Left colon (tissue), 2 donors: ENCODE results near the gene MED13. TPM values are rescaled to one million over a fixed set of nuclear protein-coding genes. Genes with fewer than 3 reads are reported as not detected.
"Not testable (repeated sequence)": the region's sequence is repeated elsewhere in the genome, so short reads cannot be mapped to it uniquely, and the experiment has no call there.

Source experiments
- ATAC-seq: fragments of 200-7000 bp; cut with Tn5 transposase; one replicate; pipeline ENCODE4 v1.9.1; 2020; ENCODE audit warnings: mild to moderate bottlenecking, moderate library complexity
- DNase-seq, 2 donors: peaks; one replicate each; pipeline ENCODE4 v3.0.0-alpha.2; 2020
- intact Hi-C, 2 donors: fragments of 100-400 bp; cut with DNase I in 1 of 2; cut with micrococcal nuclease in 1 of 2; formaldehyde crosslinking; loops; one replicate each; pipeline versions ENCODE4 v1.11.2 to v1.14.0; 2022; cut with DNase I, micrococcal nuclease
- total RNA-seq, 2 donors: library from RNA; stranded (reverse); fragmentation: NEBNext Ultra II Directional; extraction: Animal tissue kit (Norgen Biotek cat#: 25700); gene quantifications; one replicate each; pipeline ENCODE4 v1.2.1, GENCODE V29; 2021
- donor health status: DM: no; HTN: no; CAD: no.
- donor health status: DM: yes; HTN: yes; CAD: no.

The MED13 gene
- total RNA-seq, 2 donors from 2014 or later = 80.3 to 85.7 TPM

- intact Hi-C loops = no loop called here
- no peak for ATAC-seq
- no peak for DNase-seq
Measured at GRCh38 chr17:62092784-62093183, 27.7 kb upstream of the MED13 start.

GRCh38 chr17:62091804-62092203 is 26.7 kb upstream of the MED13 start:
- ATAC-seq = no peak

GRCh38 chr17:62090868-62091267 is 25.8 kb upstream of the MED13 start:
- no peak for ATAC-seq
- DNase-seq = no peak
- intact Hi-C loops = no loop called here

More at GRCh38 chr17:62091804-62092203, 26.7 kb upstream of the MED13 start:
- intact Hi-C loops = no loop called here
- DNase-seq = no peak

GRCh38 chr17:62090021-62090824 is 25.1 kb upstream of the MED13 start:
- intact Hi-C loops = no loop called here
- no peak for ATAC-seq
- no peak for DNase-seq

GRCh38 chr17:62089334-62089733 is 24.3 kb upstream of the MED13 start:
- ATAC-seq (no peak), DNase-seq (no peak)
- intact Hi-C loops = no loop called here

- intact Hi-C loops = no loop called here
- no peak for ATAC-seq
Measured at GRCh38 chr17:62086737-62087136, 21.7 kb upstream of the MED13 start.

GRCh38 chr17:62085511-62086408 is 20.7 kb upstream of the MED13 start:
- no peak for ATAC-seq
- intact Hi-C loops = no loop called here
- DNase-seq = no peak

More at GRCh38 chr17:62086737-62087136, 21.7 kb upstream of the MED13 start:
- no peak for DNase-seq

- intact Hi-C loops = no loop called here
- ATAC-seq = no peak
- no peak for DNase-seq
Measured at GRCh38 chr17:62084585-62084984, 19.5 kb upstream of the MED13 start.

- DNase-seq = no peak
Measured at GRCh38 chr17:62083651-62084050, 18.6 kb upstream of the MED13 start.

GRCh38 chr17:62080647-62081046 is 15.6 kb upstream of the MED13 start:
- intact Hi-C loops = no loop called here
- no peak for DNase-seq
- no peak for ATAC-seq

More at GRCh38 chr17:62083651-62084050, 18.6 kb upstream of the MED13 start:
- ATAC-seq = no peak
- intact Hi-C loops = no loop called here

- ATAC-seq (no peak), DNase-seq (no peak)
- intact Hi-C loops = no loop called here
Measured at GRCh38 chr17:62078009-62078408, 12.9 kb upstream of the MED13 start.

GRCh38 chr17:62076864-62077788 is 12.0 kb upstream of the MED13 start:
- ATAC-seq (no peak), DNase-seq (no peak)

GRCh38 chr17:62075308-62075815 is 10.3 kb upstream of the MED13 start:
- ATAC-seq = no peak
- no peak for DNase-seq
- intact Hi-C loops = no loop called here

More at GRCh38 chr17:62076864-62077788, 12.0 kb upstream of the MED13 start:
- intact Hi-C loops = no loop called here

- DNase-seq = no peak
- ATAC-seq = no peak
- intact Hi-C loops = no loop called here
Measured at GRCh38 chr17:62073993-62074392, 8.9 kb upstream of the MED13 start.

- intact Hi-C loops, DNase-seq, ATAC-seq: not testable (repeated sequence)
Measured at GRCh38 chr17:62072855-62073254, 7.8 kb upstream of the MED13 start.

- no peak for DNase-seq
- ATAC-seq = no peak
- intact Hi-C loops = no loop called here
Measured at GRCh38 chr17:62070900-62071299, 5.8 kb upstream of the MED13 start.

- no peak for ATAC-seq
- DNase-seq = no peak
- intact Hi-C loops = loop anchor here in 1 of 2 donors (10.0 kb wide), 1 partner anchor 203 kb away; the partner anchor contains the start of gene BRIP1
Measured at GRCh38 chr17:62067165-62068145, 2.4 kb upstream of the MED13 start.
